NCI-H446 treated with DMSO at 0.1 percent for 48 hours (cell line): Measurements from ENCODE around the gene AGPAT4.
A peak's percentile ranks its signal among the peaks of the same experiment; 100 is the strongest.
"Not testable (repeated sequence)": the region's sequence is repeated elsewhere in the genome, so short reads cannot be mapped to it uniquely, and the experiment has no call there.

Source experiments
- DNase-seq: peaks from one replicate; lab custom pipeline; 2025; lab: John Stamatoyannopoulos, UW

Gene AGPAT4

DNA sequence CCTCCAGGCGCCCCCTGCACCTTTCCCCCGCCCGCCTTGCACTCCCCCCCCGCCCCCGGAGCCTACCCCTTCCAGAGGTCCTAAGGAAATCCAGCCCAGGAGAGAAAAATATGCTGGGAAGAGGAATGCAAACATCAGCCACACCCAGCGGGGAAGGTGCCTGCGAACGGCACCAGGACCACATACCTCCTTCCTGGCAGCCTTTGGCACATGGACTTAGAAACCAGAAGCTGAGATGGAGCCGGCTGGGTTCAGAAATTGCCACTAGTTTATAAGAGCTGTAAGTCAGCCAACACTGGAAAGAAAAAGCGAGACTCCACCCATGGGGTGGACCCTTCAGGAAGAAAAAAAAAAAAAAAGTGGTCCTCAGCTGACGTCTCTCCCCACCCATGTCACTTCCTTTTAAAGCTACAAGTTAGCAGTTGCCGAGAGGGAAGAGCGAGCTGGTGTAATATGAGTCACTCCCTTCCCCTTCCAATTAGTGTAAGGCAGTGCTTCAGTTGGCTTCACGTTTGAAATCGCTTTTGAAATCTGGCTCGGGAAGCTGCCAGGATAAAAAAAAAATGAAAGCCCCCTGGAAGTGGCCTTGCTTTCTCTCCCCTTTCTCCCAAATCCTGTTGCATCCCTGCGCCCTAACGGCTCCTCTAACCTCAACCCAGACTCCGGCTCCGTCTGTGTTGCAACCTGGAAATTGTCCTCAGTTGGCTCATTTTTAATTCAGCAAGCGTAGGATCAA, at the start of gene AGPAT4:
Gene AGPAT4, minus strand, starts transcription at position 310 of the 736 bp plus-strand sequence. CDS start 41,848 bp downstream, outside the sequence.
- peak; percentile 97 for DNase-seq

DNA sequence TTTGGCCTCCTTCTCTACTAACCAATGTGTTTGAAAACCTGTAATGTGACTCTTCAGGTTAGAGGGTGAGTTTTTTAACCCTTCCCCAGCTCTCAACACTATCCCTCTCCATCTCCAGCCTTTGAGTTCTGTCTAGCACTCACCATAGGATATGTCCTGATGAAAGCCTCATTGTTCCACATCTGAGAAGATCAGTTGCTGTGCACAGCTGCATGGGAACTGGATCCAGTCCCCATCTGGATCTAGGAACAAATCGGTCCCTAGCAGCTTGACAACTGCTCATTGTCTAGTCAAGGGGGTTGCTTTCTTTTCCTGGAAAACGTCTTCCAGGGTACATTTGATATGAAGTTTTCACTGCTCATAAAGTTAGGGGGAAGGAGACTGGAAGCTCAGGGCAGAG, 45.4 kb upstream of the AGPAT4 start:
- no peak for DNase-seq

- DNase-seq: no peak
Observed at GRCh38 chr6:161318456-161318855, 44.6 kb upstream of the AGPAT4 start.

- DNase-seq: no peak
Observed at GRCh38 chr6:161316531-161316930, 42.7 kb upstream of the AGPAT4 start.

DNA sequence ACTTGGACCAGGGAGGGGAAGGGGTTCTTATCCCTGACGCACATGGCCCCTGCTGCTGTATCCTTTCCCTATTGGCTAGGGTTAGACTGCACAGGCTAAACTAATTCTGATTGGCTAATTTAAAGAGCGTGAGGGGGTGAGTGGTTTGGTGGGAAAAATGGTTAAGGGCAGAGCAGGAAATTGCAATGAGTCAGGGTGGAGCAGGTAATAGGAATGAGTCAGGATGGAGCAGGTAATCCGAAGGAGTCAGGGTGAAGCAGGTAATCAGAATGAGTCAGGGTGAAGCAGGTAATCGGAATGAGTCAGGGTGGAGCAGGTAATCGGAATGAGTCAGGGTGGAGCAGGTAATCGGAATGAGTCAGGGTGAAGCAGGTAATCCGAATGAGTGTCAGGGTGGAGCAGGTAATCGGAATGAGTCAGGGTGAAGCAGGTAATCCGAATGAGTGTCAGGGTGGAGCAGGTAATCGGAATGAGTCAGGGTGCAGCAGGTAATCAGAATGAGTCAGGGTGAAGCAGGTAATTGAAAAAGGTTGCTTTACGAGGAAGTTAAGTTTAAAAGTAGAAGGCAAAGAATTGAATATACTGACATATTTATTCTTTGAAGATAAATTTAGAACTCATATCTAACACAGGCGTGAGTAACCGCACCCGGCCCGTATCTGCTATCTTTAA, 41.5 kb upstream of the AGPAT4 start:
- DNase-seq: not testable (repeated sequence)

DNA sequence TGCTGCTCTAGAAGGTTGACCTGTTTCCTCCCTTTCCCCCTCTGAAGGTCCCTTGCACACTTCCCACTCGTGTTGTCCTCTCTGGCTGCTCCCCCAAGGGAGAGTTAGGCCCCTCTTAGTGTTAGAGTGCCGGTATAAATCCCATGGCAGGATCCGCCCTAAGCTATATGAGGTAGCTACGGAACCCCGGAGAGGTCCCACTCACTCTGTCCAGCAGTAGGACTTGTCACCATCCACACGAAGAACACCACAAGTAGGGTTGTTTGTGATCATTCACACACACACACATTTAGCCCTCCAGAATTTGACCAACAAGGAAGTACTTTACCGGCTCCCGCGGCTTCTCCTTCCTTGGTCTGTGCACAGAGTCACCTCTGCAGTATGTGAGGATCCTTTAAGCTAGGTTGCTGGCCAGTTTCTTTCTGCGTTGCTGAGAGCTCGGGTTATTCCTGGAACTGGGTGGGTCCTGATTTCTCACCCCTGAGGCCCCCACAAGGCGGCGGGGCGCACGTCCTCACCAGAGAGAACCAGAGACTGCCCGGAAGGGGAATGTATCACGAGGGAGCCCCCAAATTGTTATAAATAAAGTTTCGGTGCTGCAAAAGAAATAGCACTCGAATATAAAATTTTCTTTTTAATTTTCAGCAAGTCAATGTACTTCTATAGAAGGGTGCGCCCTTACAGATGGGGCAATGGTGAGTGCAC, 40.8 kb upstream of the AGPAT4 start:
- not testable (repeated sequence) for DNase-seq

GRCh38 chr6:161313940-161314509, 40.2 kb upstream of the AGPAT4 start:
- DNase-seq: no peak

- not testable (repeated sequence) for DNase-seq
Observed at GRCh38 chr6:161313475-161313874, 39.6 kb upstream of the AGPAT4 start.

GRCh38 chr6:161309774-161310173, 35.9 kb upstream of the AGPAT4 start:
- DNase-seq: not testable (repeated sequence)

DNA sequence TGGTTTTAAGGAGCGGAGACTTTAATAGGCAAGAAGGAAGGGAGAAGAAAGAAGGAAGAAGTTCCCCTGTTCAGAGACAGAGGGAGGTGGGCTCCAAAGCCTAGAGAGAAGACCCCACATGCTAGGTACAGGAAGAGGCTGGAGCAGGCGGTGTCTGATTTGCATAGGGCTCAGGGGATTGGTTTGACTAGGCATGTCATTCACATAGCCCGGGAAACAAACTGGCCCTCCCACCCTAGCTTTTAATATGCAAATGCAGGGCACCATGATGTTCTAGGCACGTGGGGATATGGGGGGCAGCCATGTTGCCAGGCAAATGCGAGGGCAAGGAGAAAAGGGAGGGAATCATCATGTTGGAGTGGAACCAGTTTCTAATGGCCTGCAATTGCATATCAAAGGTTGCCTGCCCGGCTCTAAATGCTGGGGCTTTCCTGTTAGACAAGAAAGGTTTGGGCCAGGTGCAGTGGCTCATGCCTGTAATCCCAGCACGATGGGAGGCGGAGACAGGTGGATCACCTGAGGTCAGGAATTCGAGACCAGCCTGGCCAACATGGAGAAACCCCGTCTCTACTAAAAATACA, 34.3 kb upstream of the AGPAT4 start:
- DNase-seq: no peak

GRCh38 chr6:161305860-161306259, 32.0 kb upstream of the AGPAT4 start:
- DNase-seq: no peak

- no peak for DNase-seq
Observed at GRCh38 chr6:161303628-161304340, 29.9 kb upstream of the AGPAT4 start.

GRCh38 chr6:161302949-161303348, 29.1 kb upstream of the AGPAT4 start:
- no peak for DNase-seq

- DNase-seq: no peak
Observed at GRCh38 chr6:161301338-161301737, 27.5 kb upstream of the AGPAT4 start.

DNA sequence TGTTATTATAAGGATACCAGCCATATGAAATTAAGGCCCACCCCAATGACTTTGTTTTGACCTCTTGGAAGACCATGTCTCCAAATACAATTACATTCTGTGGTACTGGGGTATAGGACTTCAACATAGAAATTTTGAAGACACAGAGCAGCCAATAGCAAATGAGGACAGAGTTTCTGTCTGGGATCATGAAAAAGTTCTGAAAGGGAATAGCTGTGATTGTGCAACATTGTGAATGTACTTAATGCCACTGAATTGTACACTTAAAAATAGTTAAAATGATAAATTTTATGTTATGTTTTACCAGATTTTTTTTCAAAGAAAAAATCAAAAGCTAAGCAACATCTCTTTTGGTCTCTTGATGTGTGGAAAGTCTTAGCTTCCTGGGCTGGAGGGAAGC, 27.0 kb upstream of the AGPAT4 start:
- DNase-seq: no peak

- no peak for DNase-seq
Observed at GRCh38 chr6:161299726-161300125, 25.9 kb upstream of the AGPAT4 start.

DNA sequence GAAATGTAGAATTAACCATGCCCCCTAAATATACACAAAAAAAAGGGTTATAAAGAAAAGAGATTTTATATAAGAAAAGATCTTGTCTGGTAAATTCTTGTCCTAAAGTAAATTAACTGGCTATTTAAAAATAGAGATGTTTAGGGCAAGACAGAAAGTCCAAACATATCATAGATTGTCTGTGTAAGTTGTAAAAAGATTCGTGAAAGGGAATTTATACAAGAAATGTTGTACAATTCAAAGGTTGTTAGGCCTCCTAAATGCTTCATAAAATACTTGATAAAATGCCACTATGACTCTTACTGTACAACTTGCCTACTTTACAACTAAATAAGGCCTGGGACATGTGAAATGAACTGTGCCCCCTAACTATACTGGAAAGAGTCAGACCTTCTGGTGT, 21.9 kb upstream of the AGPAT4 start:
- no peak for DNase-seq

DNA sequence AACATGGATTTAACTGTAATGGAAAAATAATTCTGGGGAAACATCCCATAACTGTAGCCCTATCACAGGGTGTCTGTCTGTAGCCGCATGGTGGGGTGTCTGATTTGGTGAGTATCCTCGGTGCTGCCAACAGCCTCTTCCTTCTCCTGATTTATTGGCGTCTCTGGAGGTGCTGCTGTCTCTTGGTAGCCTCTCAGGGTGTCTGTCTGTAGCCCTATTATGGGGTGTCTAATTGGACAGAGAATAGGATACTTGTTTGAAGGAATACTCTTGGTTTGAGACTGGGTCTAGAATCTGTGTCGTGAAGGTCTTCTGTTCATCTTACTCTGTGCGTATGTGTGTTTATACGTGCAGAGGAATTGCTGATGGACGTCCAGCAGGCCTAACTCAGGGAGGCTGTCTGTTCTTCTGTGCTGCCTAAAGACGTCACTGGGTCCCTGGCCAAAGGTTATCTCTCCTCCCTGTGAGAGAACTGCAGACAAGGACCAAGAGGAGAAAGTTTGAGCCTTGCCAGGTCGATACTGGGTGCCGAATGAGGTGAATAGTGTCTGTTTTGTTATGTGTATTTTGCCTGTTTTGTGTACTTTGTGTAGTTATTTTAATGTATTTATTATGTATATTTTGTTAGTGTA, 18.9 kb upstream of the AGPAT4 start:
- DNase-seq: no peak

DNA sequence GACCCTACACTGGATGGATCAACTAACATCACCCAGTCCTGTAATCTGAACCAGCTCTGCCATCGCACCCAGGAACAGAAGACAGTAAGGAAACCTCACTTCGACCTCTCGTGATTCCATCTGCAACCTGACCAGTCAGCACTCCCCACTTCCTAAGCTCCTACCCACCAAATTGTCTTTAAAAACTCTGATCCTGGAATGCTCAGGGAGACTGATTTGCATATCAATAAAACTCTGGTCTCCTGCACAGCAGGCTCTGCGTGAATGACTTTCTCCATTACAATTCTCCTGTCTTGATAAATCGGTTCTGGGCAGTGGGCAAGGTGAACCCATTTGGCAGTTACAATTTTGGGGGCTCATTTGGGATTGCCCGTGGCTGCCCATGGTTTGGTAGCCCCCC, 18.3 kb upstream of the AGPAT4 start:
- no peak for DNase-seq

DNA sequence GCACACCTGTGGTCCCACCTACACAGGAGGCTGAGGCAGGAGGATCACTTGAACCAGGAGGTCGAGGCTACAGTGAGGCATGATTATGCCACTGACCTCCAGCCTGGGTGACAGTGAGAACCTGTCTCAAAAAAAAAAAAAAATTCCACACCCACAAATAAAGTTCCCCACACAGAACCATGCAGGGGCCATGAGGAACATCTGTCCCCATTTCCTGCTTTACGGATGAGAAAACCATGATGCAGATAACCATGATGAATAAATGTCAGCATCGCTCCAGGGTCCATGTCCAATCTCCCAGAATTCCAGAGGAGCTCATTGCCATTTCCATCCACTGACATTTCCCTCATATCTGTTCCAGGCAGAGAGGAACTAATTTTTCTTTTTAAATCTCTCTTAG, 16.9 kb upstream of the AGPAT4 start:
- DNase-seq: no peak

DNA sequence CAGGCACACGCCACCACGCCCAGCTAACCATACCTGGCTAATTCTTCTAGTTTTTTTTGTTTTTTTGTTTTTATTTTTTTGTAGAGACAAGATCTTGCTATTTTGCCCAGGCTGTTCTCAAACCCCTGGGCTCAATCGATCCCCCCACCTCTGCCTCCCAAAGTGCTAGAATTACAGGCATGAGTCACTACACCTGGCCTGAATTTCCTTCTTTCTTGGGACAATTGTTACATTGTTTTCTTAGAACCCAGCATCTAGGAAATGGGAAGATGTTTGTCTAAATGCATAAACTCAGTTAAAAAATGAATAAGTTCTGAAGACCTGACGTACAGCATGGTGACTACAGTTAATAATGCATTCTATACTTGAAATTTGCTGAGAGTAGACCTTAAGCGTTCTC, 10.8 kb upstream of the AGPAT4 start:
- no peak for DNase-seq
